Measurements from ENCODE around the gene CALD1.

Gene CALD1

GRCh38 chr7:134891262-134891695 is 111.8 kb downstream of the CALD1 start:
- 7% methylated on average over 12 of the region's 22 CpGs for WGBS (ENCODE audit: insufficient coverage)
- H3K9me3 ChIP-seq (ENCODE audit: control extremely low read depth in 1 of 5, control insufficient read depth in 4 of 5, insufficient read depth in 2 of 5, low read depth in 1 of 5, low read length in 4 of 5): peaks cover 0 to 7% (median 4%) of the 10 kb centered on the region in 5 experiments
- H3K36me3 ChIP-seq (ENCODE audit: control insufficient read depth in 4 of 4, insufficient read depth in 4 of 4, low read length in 3 of 4): no peaks in the 10 kb centered on the region
- H3K4me3 ChIP-seq (ENCODE audit: control insufficient read depth in 1 of 7, extremely low read depth in 1 of 7, insufficient read depth in 4 of 7, low read depth in 2 of 7, low read length in 6 of 7): peak overlapping the region; percentile 19 to 67 (median 28)
- H3K4me1 ChIP-seq (ENCODE audit: control extremely low read depth in 1 of 4, control insufficient read depth in 4 of 4, insufficient read depth in 4 of 4, low read length in 3 of 4): peaks cover 0 to 6% (median 4%) of the 10 kb centered on the region in 4 experiments
- POLR2A ChIA-PET: no interaction called here
- H3K27me3 ChIP-seq (replicated peaks in 2 of 5; ENCODE audit: control insufficient read depth in 4 of 5, insufficient read depth in 5 of 5, low read length in 4 of 5): peaks cover 0 to 31% (median 11%) of the 10 kb centered on the region in 5 experiments
- CTCF ChIA-PET: no interaction called here
- peak in 2 of 3 donors; percentile 5 to 8 for DNase-seq
- no peak overlapping the region for H3K27ac ChIP-seq (ENCODE audit: insufficient read depth in 1 of 2, low read depth in 1 of 2, low read length in 2 of 2, poor library complexity in 1 of 2, severe bottlenecking in 2 of 2)

- POLR2A ChIA-PET: no interaction called here
- no peak overlapping the region for H3K27ac ChIP-seq (ENCODE audit: insufficient read depth in 1 of 2, low read depth in 1 of 2, low read length in 2 of 2, poor library complexity in 1 of 2, severe bottlenecking in 2 of 2)
- CTCF ChIA-PET: interaction anchor here (1.3 kb wide), 1 partner anchor 12 kb away, joined by 3 read pairs; no protein-coding TSS in a partner anchor
- H3K27me3 ChIP-seq (replicated peaks in 2 of 5; ENCODE audit: control insufficient read depth in 4 of 5, insufficient read depth in 5 of 5, low read length in 4 of 5): peaks cover 0 to 31% (median 11%) of the 10 kb centered on the region in 5 experiments
- peaks cover 0 to 14% (median 4%) of the 10 kb centered on the region in 5 experiments for H3K9me3 ChIP-seq (ENCODE audit: control extremely low read depth in 1 of 5, control insufficient read depth in 4 of 5, insufficient read depth in 2 of 5, low read depth in 1 of 5, low read length in 4 of 5)
- H3K36me3 ChIP-seq (ENCODE audit: control insufficient read depth in 4 of 4, insufficient read depth in 4 of 4, low read length in 3 of 4): no peaks in the 10 kb centered on the region
- H3K4me1 ChIP-seq (ENCODE audit: control extremely low read depth in 1 of 4, control insufficient read depth in 4 of 4, insufficient read depth in 4 of 4, low read length in 3 of 4): peaks cover 0 to 6% (median 4%) of the 10 kb centered on the region in 4 experiments
- DNase-seq: no peak
- WGBS (ENCODE audit: insufficient coverage): 76% methylated on average over 8 of the region's 14 CpGs
- H3K4me3 ChIP-seq (ENCODE audit: control insufficient read depth in 1 of 7, extremely low read depth in 1 of 7, insufficient read depth in 4 of 7, low read depth in 2 of 7, low read length in 6 of 7): peak overlapping the region in 3 of 7 experiments; percentile 28 to 67 (median 54)
Measured at GRCh38 chr7:134891696-134892678, 112.6 kb downstream of the CALD1 start.

GRCh38 chr7:134892963-134893362 is 113.5 kb downstream of the CALD1 start:
- no peak for DNase-seq
- peaks cover 0 to 15% (median 4%) of the 10 kb centered on the region in 5 experiments for H3K9me3 ChIP-seq (ENCODE audit: control extremely low read depth in 1 of 5, control insufficient read depth in 4 of 5, insufficient read depth in 2 of 5, low read depth in 1 of 5, low read length in 4 of 5)
- no peak overlapping the region for H3K4me3 ChIP-seq (ENCODE audit: control insufficient read depth in 1 of 7, extremely low read depth in 1 of 7, insufficient read depth in 4 of 7, low read depth in 2 of 7, low read length in 6 of 7)
- POLR2A ChIA-PET: no interaction called here
- peaks cover 0 to 31% (median 11%) of the 10 kb centered on the region in 5 experiments for H3K27me3 ChIP-seq (replicated peaks in 2 of 5; ENCODE audit: control insufficient read depth in 4 of 5, insufficient read depth in 5 of 5, low read length in 4 of 5)
- no peak overlapping the region for H3K27ac ChIP-seq (ENCODE audit: insufficient read depth in 1 of 2, low read depth in 1 of 2, low read length in 2 of 2, poor library complexity in 1 of 2, severe bottlenecking in 2 of 2)
- peaks cover 0 to 6% (median 4%) of the 10 kb centered on the region in 4 experiments for H3K4me1 ChIP-seq (ENCODE audit: control extremely low read depth in 1 of 4, control insufficient read depth in 4 of 4, insufficient read depth in 4 of 4, low read length in 3 of 4)
- no peaks in the 10 kb centered on the region for H3K36me3 ChIP-seq (ENCODE audit: control insufficient read depth in 4 of 4, insufficient read depth in 4 of 4, low read length in 3 of 4)
- CTCF ChIA-PET: interaction anchor here (1.3 kb wide), 1 partner anchor 12 kb away, joined by 3 read pairs; no protein-coding TSS in a partner anchor
- WGBS (ENCODE audit: insufficient coverage): 65% methylated on average over 3 of the region's 3 CpGs

GRCh38 chr7:134893920-134894319 is 114.5 kb downstream of the CALD1 start:
- Histone ChIP-seq H3K4me1 (ENCODE audit: control extremely low read depth in 1 of 4, control insufficient read depth in 4 of 4, insufficient read depth in 4 of 4, low read length in 3 of 4) (peaks cover 0 to 6% (median 4%) of the 10 kb centered on the region in 4 experiments), H3K27ac (ENCODE audit: insufficient read depth in 1 of 2, low read depth in 1 of 2, low read length in 2 of 2, poor library complexity in 1 of 2, severe bottlenecking in 2 of 2) (no peak overlapping the region), H3K4me3 (ENCODE audit: control insufficient read depth in 1 of 7, extremely low read depth in 1 of 7, insufficient read depth in 4 of 7, low read depth in 2 of 7, low read length in 6 of 7) (no peak overlapping the region), H3K36me3 (ENCODE audit: control insufficient read depth in 4 of 4, insufficient read depth in 4 of 4, low read length in 3 of 4) (no peaks in the 10 kb centered on the region), H3K9me3 (ENCODE audit: control extremely low read depth in 1 of 5, control insufficient read depth in 4 of 5, insufficient read depth in 2 of 5, low read depth in 1 of 5, low read length in 4 of 5) (peaks cover 0 to 15% (median 4%) of the 10 kb centered on the region in 5 experiments), H3K27me3 (replicated peaks in 2 of 5; ENCODE audit: control insufficient read depth in 4 of 5, insufficient read depth in 5 of 5, low read length in 4 of 5) (peaks cover 0 to 31% (median 11%) of the 10 kb centered on the region in 5 experiments)
- ChIA-PET POLR2A (no interaction called here), CTCF (no interaction called here)
- DNase-seq: no peak
- WGBS (ENCODE audit: insufficient coverage): 100% methylated on average over 3 of the region's 7 CpGs

GRCh38 chr7:134894928-134895327 is 115.5 kb downstream of the CALD1 start:
- no peak for DNase-seq
- CTCF ChIA-PET: no interaction called here
- POLR2A ChIA-PET: interaction anchor here (0.6 kb wide), 1 partner anchor 65 kb away, joined by 3 read pairs; no protein-coding TSS in a partner anchor
- no peak overlapping the region for H3K27ac ChIP-seq (ENCODE audit: insufficient read depth in 1 of 2, low read depth in 1 of 2, low read length in 2 of 2, poor library complexity in 1 of 2, severe bottlenecking in 2 of 2)
- H3K36me3 ChIP-seq (ENCODE audit: control insufficient read depth in 4 of 4, insufficient read depth in 4 of 4, low read length in 3 of 4): no peaks in the 10 kb centered on the region
- peaks cover 0 to 31% (median 11%) of the 10 kb centered on the region in 5 experiments for H3K27me3 ChIP-seq (replicated peaks in 2 of 5; ENCODE audit: control insufficient read depth in 4 of 5, insufficient read depth in 5 of 5, low read length in 4 of 5)
- H3K4me1 ChIP-seq (ENCODE audit: control extremely low read depth in 1 of 4, control insufficient read depth in 4 of 4, insufficient read depth in 4 of 4, low read length in 3 of 4): peaks cover 0 to 6% (median 4%) of the 10 kb centered on the region in 4 experiments
- WGBS (ENCODE audit: insufficient coverage): no CpG with 5 or more reads among the region's 1 CpG
- peaks cover 0 to 15% (median 4%) of the 10 kb centered on the region in 5 experiments for H3K9me3 ChIP-seq (ENCODE audit: control extremely low read depth in 1 of 5, control insufficient read depth in 4 of 5, insufficient read depth in 2 of 5, low read depth in 1 of 5, low read length in 4 of 5)
- H3K4me3 ChIP-seq (ENCODE audit: control insufficient read depth in 1 of 7, extremely low read depth in 1 of 7, insufficient read depth in 4 of 7, low read depth in 2 of 7, low read length in 6 of 7): no peak overlapping the region

- no peak overlapping the region for H3K4me3 ChIP-seq (ENCODE audit: control insufficient read depth in 1 of 7, extremely low read depth in 1 of 7, insufficient read depth in 4 of 7, low read depth in 2 of 7, low read length in 6 of 7)
- ChIA-PET POLR2A (no interaction called here), CTCF (no interaction called here)
- H3K27me3 ChIP-seq (replicated peaks in 2 of 5; ENCODE audit: control insufficient read depth in 4 of 5, insufficient read depth in 5 of 5, low read length in 4 of 5): peaks cover 0 to 24% (median 9%) of the 10 kb centered on the region in 5 experiments
- H3K4me1 ChIP-seq (ENCODE audit: control extremely low read depth in 1 of 4, control insufficient read depth in 4 of 4, insufficient read depth in 4 of 4, low read length in 3 of 4): peaks cover 0 to 5% (median 4%) of the 10 kb centered on the region in 4 experiments
- no peaks in the 10 kb centered on the region for H3K36me3 ChIP-seq (ENCODE audit: control insufficient read depth in 4 of 4, insufficient read depth in 4 of 4, low read length in 3 of 4)
- WGBS (ENCODE audit: insufficient coverage): 96% methylated on average over 2 of the region's 4 CpGs
- peaks cover 0 to 15% (median 4%) of the 10 kb centered on the region in 5 experiments for H3K9me3 ChIP-seq (ENCODE audit: control extremely low read depth in 1 of 5, control insufficient read depth in 4 of 5, insufficient read depth in 2 of 5, low read depth in 1 of 5, low read length in 4 of 5)
- no peak overlapping the region for H3K27ac ChIP-seq (ENCODE audit: insufficient read depth in 1 of 2, low read depth in 1 of 2, low read length in 2 of 2, poor library complexity in 1 of 2, severe bottlenecking in 2 of 2)
- no peak for DNase-seq
Measured at GRCh38 chr7:134896073-134896472, 116.6 kb downstream of the CALD1 start.
